SJCRH30 (cell line): ENCODE results near the gene RAPGEF4. TPM values are rescaled to one million over a fixed set of nuclear protein-coding genes. Genes with fewer than 3 reads are reported as not detected.
"Not testable (repeated sequence)": the region's sequence is repeated elsewhere in the genome, so short reads cannot be mapped to it uniquely, and the experiment has no call there.

Experiments
- DNase-seq, 2 experiments: peaks; one replicate each; pipeline ENCODE4 v3.0.0-alpha.2; 2015 to 2020
- H3K27ac ChIP-seq: fragments of 250-450 bp; sonication (Bioruptor Pico); 2 replicates; pipeline ENCODE4 v1.5.1; 2020; ENCODE audit warnings: mild to moderate bottlenecking, moderate library complexity
- H3K27me3 ChIP-seq: fragments of 250-450 bp; sonication (Bioruptor Pico); 2 replicates; pipeline ENCODE4 v1.5.1; 2020; ENCODE audit warnings: mild to moderate bottlenecking, moderate library complexity
- H3K36me3 ChIP-seq: fragments of 250-450 bp; sonication (Bioruptor Pico); 2 replicates; pipeline ENCODE4 v1.5.1; 2020; ENCODE audit warnings: mild to moderate bottlenecking, moderate library complexity
- H3K4me1 ChIP-seq: fragments of 250-450 bp; sonication (Bioruptor Pico); 2 replicates; pipeline ENCODE4 v1.5.1; 2020; ENCODE audit warnings: mild to moderate bottlenecking, moderate library complexity
- H3K4me3 ChIP-seq: fragments of 250-450 bp; sonication (Bioruptor Pico); 2 replicates; pipeline ENCODE4 v1.5.1; 2020; ENCODE audit warnings: mild to moderate bottlenecking, moderate library complexity
- H3K9me3 ChIP-seq: fragments of 250-450 bp; sonication (Bioruptor Pico); replicated peaks from 2 replicates; pipeline ENCODE4 v1.5.1; 2020; ENCODE audit warnings: mild to moderate bottlenecking, moderate library complexity
- total RNA-seq: library from RNA; depleted of rRNA; stranded (reverse); fragments of >200 nt; shearing (Covaris generic); gene quantifications from 2 replicates; pipeline ENCODE4 v1.2.3, GENCODE V29; 2014

RAPGEF4 gene
- total RNA-seq, 1 experiment from 2014 or later = 6.1 TPM

DNA sequence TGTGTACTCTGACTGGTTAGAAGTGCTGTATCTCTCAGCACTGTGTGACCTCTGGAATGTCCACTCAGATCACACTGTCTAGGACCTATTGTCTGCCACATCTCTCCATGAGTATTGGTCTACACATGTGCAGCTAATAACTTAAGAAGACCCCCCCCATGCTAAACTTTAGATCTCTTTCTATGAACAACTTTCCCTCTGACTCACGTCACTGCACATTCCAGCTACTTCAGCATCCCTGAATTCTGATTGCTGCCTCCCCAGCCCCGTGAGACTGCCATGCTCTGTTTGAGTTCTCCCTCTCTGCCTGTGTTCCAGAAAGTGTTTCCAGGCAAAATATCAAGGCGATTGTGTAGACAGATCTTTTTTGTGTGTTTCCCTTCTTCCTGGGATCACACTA, 41.8 kb downstream of the RAPGEF4 start:
- Histone ChIP-seq H3K27ac (no peak overlapping the region), H3K27me3 (no peaks in the 10 kb centered on the region), H3K36me3 (no peaks in the 10 kb centered on the region), H3K4me1 (peaks cover 1% of the 10 kb centered on the region; the same call in 1 of the 2 replicates), H3K4me3 (no peak overlapping the region), H3K9me3 (no peaks in the 10 kb centered on the region)
- DNase-seq = no peak

DNA sequence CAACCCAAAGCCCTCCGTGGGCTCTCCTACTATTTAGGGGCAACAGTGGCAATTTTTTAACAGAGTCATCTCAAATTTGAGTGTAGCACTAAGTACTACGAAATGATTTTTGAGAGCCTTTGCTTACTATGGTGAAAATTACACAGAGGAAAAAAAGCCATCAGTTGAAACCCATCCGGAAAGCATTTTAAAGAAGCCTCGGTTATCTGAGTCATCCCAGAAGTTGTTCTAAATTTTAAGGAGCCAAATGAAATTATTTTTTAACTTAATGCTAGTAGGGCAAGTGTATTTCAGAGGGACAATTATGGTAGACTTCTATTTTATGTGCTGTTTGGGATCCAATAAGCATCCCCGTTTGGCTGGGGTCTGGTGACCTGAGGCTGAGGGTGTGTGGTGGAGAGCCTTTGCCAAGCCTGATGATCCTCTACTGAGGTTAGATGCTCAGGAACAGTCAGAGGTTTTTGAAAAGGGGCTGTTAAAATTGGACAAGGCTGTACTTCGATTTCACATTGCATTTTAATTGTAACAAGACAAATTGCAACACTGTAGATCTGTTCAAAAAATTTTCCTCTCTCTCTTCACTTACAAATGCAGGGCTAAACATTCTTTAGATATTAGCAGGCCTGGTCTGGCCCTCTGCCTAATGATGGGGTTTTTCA, 47.0 kb downstream of the RAPGEF4 start:
- DNase-seq = peak in 1 of 2 experiments; percentile 9
- H3K27me3 ChIP-seq = no peaks in the 10 kb centered on the region
- peaks cover 14% of the 10 kb centered on the region for H3K4me1 ChIP-seq
- H3K36me3 ChIP-seq = no peaks in the 10 kb centered on the region
- no peak overlapping the region; the same call in 1 of the 2 replicates for H3K27ac ChIP-seq
- H3K4me3 ChIP-seq = no peak overlapping the region
- no peaks in the 10 kb centered on the region for H3K9me3 ChIP-seq

- peak; percentile 73 to 82 for DNase-seq
- H3K27ac ChIP-seq = peak overlapping the region; percentile 11; the same call in 1 of the 2 replicates
- no peak overlapping the region for H3K4me3 ChIP-seq
- H3K27me3 ChIP-seq = no peaks in the 10 kb centered on the region
- H3K9me3 ChIP-seq = no peaks in the 10 kb centered on the region
- H3K4me1 ChIP-seq = peaks cover 14% of the 10 kb centered on the region
- no peaks in the 10 kb centered on the region for H3K36me3 ChIP-seq
Measured at GRCh38 chr2:172783165-172783898, 47.7 kb downstream of the RAPGEF4 start.

- Histone ChIP-seq H3K4me1 (peaks cover 12% of the 10 kb centered on the region), H3K9me3 (no peaks in the 10 kb centered on the region), H3K4me3 (no peak overlapping the region), H3K27me3 (no peaks in the 10 kb centered on the region), H3K27ac (no peak overlapping the region), H3K36me3 (no peaks in the 10 kb centered on the region)
- DNase-seq = no peak
Measured at GRCh38 chr2:172788871-172789270, 53.2 kb downstream of the RAPGEF4 start.

GRCh38 chr2:172790404-172790803, 54.8 kb downstream of the RAPGEF4 start:
- DNase-seq = peak in 1 of 2 experiments; percentile 31

DNA sequence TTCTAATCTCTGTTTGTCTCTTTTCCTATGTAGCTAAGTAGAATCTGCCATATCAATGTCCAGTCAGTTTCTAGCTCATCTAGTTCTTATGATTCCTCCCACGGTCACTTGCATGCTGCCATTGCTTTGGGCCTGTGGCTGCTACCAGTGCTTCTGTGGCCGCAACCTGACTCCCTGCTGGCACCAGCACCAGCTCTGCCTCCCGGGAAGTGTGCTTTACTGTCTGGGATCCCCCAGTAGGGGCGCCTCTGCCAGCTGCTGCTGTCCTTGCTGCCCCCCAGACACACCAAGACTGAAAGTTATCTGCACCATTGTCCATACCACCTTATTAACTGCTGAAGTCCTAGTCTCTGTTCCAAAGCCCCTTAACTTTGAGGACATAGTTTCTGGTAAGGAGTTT, 56.3 kb downstream of the RAPGEF4 start:
- peak in 1 of 2 experiments; percentile 47 for DNase-seq
- H3K4me1 ChIP-seq = peaks cover 10% of the 10 kb centered on the region

More at GRCh38 chr2:172790404-172790803, 54.8 kb downstream of the RAPGEF4 start:
- Histone ChIP-seq H3K4me3 (no peak overlapping the region), H3K27me3 (no peaks in the 10 kb centered on the region), H3K36me3 (no peaks in the 10 kb centered on the region), H3K27ac (no peak overlapping the region), H3K9me3 (no peaks in the 10 kb centered on the region), H3K4me1 (peaks cover 10% of the 10 kb centered on the region)

DNA sequence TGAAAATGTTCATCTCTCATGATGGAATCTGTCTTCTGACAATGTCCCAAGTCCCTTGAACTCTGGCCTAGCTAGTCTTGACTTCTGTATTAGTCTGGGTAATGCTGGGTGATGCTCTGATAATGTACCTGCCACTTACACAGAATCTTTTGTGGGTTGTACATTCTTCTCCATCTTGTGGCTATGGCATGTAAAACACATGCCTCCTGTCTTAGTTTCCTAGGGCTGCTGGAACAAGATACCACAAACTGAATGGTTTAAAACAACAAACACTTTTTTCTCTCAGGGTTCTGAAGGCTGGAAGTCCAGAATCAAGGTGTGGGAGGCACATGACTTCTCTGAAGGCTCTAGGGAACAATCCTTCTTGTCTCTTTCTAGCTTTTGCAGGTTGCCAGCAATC, 57.1 kb downstream of the RAPGEF4 start:
- H3K36me3 ChIP-seq = no peaks in the 10 kb centered on the region

More for the DNA sequence above, 56.3 kb downstream of the RAPGEF4 start:
- no peaks in the 10 kb centered on the region for H3K27me3 ChIP-seq
- no peaks in the 10 kb centered on the region for H3K36me3 ChIP-seq
- H3K27ac ChIP-seq = no peak overlapping the region
- no peaks in the 10 kb centered on the region for H3K9me3 ChIP-seq
- H3K4me3 ChIP-seq = no peak overlapping the region

GRCh38 chr2:172803308-172803707, 67.7 kb downstream of the RAPGEF4 start:
- not testable (repeated sequence) for H3K27ac ChIP-seq, DNase-seq, H3K4me1 ChIP-seq, H3K27me3 ChIP-seq, H3K36me3 ChIP-seq, H3K4me3 ChIP-seq, H3K9me3 ChIP-seq

More for the DNA sequence above, 57.1 kb downstream of the RAPGEF4 start:
- DNase-seq = no peak
- Histone ChIP-seq H3K4me3 (no peak overlapping the region), H3K27ac (no peak overlapping the region), H3K27me3 (no peaks in the 10 kb centered on the region), H3K9me3 (no peaks in the 10 kb centered on the region), H3K4me1 (peaks cover 10% of the 10 kb centered on the region)

- Histone ChIP-seq H3K36me3 (no peaks in the 10 kb centered on the region), H3K9me3 (peaks cover 2% of the 10 kb centered on the region; the same call in 1 of the 2 replicates)
Measured at GRCh38 chr2:172804423-172804822, 68.8 kb downstream of the RAPGEF4 start.

GRCh38 chr2:172806493-172806892, 70.8 kb downstream of the RAPGEF4 start:
- Histone ChIP-seq H3K4me3 (no peak overlapping the region), H3K36me3 (no peaks in the 10 kb centered on the region), H3K9me3 (peaks cover 2% of the 10 kb centered on the region; the same call in 1 of the 2 replicates), H3K27me3 (no peaks in the 10 kb centered on the region), H3K4me1 (peaks cover 6% of the 10 kb centered on the region), H3K27ac (no peak overlapping the region)
- peak; percentile 27 to 77 for DNase-seq

More at GRCh38 chr2:172804423-172804822, 68.8 kb downstream of the RAPGEF4 start:
- Histone ChIP-seq H3K27me3 (no peaks in the 10 kb centered on the region), H3K27ac (no peak overlapping the region), H3K4me1 (peaks cover 6% of the 10 kb centered on the region), H3K4me3 (no peak overlapping the region)
- DNase-seq = no peak

DNA sequence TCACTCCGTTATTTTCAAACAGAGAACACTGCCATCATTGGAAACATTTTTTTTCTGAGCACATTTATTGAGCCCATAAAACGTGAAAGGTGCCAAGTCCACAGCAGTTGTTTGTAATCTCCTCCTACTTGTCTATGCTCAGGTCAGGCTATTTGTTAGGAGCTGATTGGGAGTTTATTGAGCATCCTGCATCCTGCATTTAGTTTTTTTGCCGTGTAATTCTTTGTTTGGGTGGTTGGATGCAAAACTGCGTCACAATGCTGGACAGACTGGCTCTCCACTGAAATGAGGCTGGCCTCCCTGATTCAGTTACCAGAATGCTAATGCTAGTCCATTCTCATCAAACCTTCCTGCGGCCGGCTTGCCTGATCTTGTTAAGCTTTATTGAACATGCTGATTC, 71.4 kb downstream of the RAPGEF4 start:
- Histone ChIP-seq H3K9me3 (peaks cover 2% of the 10 kb centered on the region; the same call in 1 of the 2 replicates), H3K4me3 (no peak overlapping the region), H3K27me3 (no peaks in the 10 kb centered on the region), H3K4me1 (peaks cover 6% of the 10 kb centered on the region), H3K27ac (no peak overlapping the region), H3K36me3 (no peaks in the 10 kb centered on the region)
- DNase-seq = no peak

- no peak overlapping the region for H3K4me3 ChIP-seq
- peaks cover 6% of the 10 kb centered on the region for H3K4me1 ChIP-seq
- no peaks in the 10 kb centered on the region; the same call in 1 of the 2 replicates for H3K9me3 ChIP-seq
- no peaks in the 10 kb centered on the region for H3K36me3 ChIP-seq
- DNase-seq = no peak
- H3K27ac ChIP-seq = no peak overlapping the region
- H3K27me3 ChIP-seq = no peaks in the 10 kb centered on the region
Measured at GRCh38 chr2:172808156-172808555, 72.5 kb downstream of the RAPGEF4 start.

- Histone ChIP-seq H3K36me3 (no peaks in the 10 kb centered on the region), H3K27ac (no peak overlapping the region), H3K4me1 (peaks cover 6% of the 10 kb centered on the region), H3K27me3 (no peaks in the 10 kb centered on the region), H3K4me3 (no peak overlapping the region), H3K9me3 (no peaks in the 10 kb centered on the region)
- peak; percentile 22 to 51 for DNase-seq
Measured at GRCh38 chr2:172811027-172811426, 75.4 kb downstream of the RAPGEF4 start.

DNA sequence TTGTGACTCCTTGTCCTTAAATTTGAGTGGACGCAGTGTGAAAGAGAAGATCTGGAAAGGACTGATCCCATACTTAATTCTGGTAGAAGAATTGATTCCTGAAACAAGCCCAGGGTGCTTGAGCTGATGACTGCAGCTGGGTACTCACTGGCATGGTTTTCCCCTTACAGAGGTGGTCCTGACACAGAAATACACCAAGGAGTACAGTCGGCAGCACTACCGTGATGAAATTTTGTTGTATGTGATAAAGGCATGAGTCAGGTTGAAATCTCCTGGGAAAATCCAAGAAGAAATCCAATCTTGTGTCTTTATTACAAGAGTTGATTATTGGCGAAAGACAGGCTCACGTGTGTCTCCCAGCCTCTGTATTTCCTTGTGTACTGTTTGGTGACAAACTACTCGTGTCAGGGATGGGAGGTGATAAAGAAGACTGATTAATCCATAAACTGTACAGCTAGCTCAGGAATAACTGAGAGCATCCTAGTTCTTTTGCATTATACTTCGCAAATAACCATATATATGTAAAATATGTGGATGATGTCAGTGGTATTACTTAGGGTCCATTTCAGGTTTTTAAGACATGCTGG, 76.6 kb downstream of the RAPGEF4 start:
- no peak overlapping the region for H3K4me3 ChIP-seq

DNA sequence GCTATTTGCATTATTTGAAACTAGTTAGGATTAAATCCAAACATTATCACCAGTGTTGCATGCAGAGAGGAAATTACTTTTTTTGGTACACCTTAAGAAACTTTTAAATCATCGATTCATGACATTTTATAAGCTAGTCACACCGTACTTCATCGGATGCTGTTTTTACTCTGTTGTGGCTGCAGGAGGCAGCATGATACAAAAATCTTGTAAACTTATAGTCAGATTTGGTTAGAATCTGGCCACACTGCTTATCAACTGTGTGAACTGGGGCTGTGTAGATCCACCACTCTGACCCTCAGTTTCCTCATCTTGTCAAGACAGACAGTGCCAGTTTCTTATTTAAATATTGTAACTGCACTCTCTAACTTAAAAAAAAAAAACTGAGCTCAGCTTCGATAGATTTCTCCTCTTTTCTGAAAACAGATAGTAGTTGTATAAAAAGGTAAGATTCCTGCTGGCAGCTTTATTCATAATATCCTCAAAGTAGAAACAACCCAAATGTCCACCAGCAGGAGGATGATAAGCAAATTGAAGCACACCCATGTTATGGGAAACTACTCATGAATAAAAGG, 77.8 kb downstream of the RAPGEF4 start:
- no peaks in the 10 kb centered on the region for H3K27me3 ChIP-seq
- DNase-seq = peak in 1 of 2 experiments; percentile 53
- no peaks in the 10 kb centered on the region for H3K36me3 ChIP-seq
- no peak overlapping the region for H3K27ac ChIP-seq
- no peaks in the 10 kb centered on the region for H3K4me1 ChIP-seq
- H3K9me3 ChIP-seq = no peaks in the 10 kb centered on the region
- no peak overlapping the region for H3K4me3 ChIP-seq

More for the DNA sequence above, 76.6 kb downstream of the RAPGEF4 start:
- H3K4me1 ChIP-seq = no peaks in the 10 kb centered on the region
- DNase-seq = no peak
- H3K36me3 ChIP-seq = no peaks in the 10 kb centered on the region
- no peaks in the 10 kb centered on the region for H3K9me3 ChIP-seq
- no peaks in the 10 kb centered on the region for H3K27me3 ChIP-seq
- no peak overlapping the region for H3K27ac ChIP-seq
